H1 (cell line): ENCODE measurements around the gene KIZ.

ENCODE experiments used
- CTCF ChIP-seq, 3 experiments: IDR thresholded peaks; 1 replicate in 2 of 3; 2 replicates in 1 of 3; pipeline versions ENCODE4 v1.5.1 to v1.6.1; 2011; ENCODE audit warnings: low read length in 3 of 3, mild to moderate bottlenecking in 3 of 3, inconsistent platforms in 2 of 3, low read depth in 1 of 3, moderate library complexity in 1 of 3; ENCODE audit not compliant: insufficient read depth in 1 of 3; ENCODE audit errors: control extremely low read depth in 1 of 3
- POLR2A ChIP-seq, 2 experiments: IDR thresholded peaks; 1 replicate in 1 of 2; 2 replicates in 1 of 2; pipeline ENCODE4 v1.6.1; 2011; ENCODE audit warnings: low read depth in 2 of 2, low read length in 2 of 2, mild to moderate bottlenecking in 2 of 2; ENCODE audit errors: control extremely low read depth in 1 of 2
- RAD21 ChIP-seq, 2 experiments: IDR thresholded peaks in 1 of 2; conservative IDR thresholded peaks in 1 of 2; 2 replicates each; pipeline ENCODE4 v1.6.1; 2011; ENCODE audit warnings: low read depth in 2 of 2, low read length in 2 of 2, improper control_type of control experiment in 1 of 2, inconsistent platforms in 1 of 2, mild to moderate bottlenecking in 1 of 2, moderate library complexity in 1 of 2

GRCh38 chr20:21174516-21175239 is 48.8 kb downstream of the KIZ start:
- no peak for TF ChIP-seq POLR2A (IDR thresholded peaks at IDR 0.05; ENCODE audit: control extremely low read depth in 1 of 2, low read depth in 2 of 2, low read length in 2 of 2)
- no peak for TF ChIP-seq CTCF (IDR thresholded peaks at IDR 0.05; ENCODE audit: control extremely low read depth in 1 of 3, insufficient read depth in 1 of 3, low read depth in 1 of 3, low read length in 3 of 3)
- TF ChIP-seq RAD21 (IDR thresholded peaks at IDR 0.05 in 1 of 2, conservative IDR thresholded peaks at IDR 0.05 in 1 of 2; ENCODE audit: low read depth in 2 of 2, low read length in 2 of 2), result no peak
